NCI-H526 treated with DMSO at 0.1 percent for 48 hours (cell line): ENCODE data around the gene HDAC6.

ENCODE experiments used
- DNase-seq: peaks from one replicate; lab custom pipeline; 2025; lab: John Stamatoyannopoulos, UW

HDAC6 gene

GRCh38 chrX:48801280-48802088 is at the start of gene HDAC6:
Gene HDAC6 (plus strand): TSS chrX:48802067. CDS start chrX:48802693, 626 bp downstream.
- DNase-seq: peak; percentile 96

DNA sequence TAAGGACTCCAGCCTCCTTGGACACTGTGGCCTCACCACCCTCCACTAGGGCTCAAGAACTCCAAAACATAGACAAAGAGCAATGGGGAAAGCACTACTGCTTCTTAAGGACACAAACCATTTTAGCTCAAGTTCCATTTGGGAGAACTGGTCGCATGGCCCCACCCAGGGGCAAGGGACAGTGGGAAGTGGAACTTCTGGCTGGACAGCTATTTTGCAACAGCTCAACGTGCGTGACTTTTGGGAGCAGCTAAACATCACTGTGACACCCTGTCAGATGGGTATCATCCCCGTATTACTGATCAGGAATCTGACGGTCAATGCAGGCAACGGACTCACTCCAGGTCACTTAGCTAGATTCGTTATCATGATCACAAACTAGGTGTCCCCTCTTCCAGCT is 49.4 kb upstream of the HDAC6 start:
- DNase-seq: no peak

DNA sequence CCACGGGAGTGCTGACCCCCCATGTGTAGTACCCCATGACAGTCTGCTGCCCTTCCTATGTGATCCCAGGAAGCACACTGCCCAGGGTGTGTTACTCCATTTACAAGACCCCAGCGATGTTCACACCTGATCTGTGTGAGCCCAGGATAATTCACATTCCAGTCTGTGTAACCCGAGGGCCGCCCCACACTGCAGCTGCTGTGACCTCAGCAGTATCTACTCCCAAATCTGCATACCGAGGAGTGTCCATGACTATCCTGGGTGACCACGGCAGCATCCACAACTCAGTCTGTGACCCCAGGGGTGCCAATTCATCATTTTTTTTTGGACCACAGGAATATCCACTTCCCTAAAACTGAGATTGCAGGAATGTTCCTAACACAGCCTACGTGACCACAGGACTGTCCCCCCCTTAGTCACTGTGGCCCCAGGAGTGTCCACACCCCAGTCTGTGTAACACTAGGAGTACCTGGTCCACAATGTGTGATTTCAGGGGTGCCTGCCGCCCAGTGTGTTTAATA is 48.1 kb upstream of the HDAC6 start:
- no peak for DNase-seq

DNA sequence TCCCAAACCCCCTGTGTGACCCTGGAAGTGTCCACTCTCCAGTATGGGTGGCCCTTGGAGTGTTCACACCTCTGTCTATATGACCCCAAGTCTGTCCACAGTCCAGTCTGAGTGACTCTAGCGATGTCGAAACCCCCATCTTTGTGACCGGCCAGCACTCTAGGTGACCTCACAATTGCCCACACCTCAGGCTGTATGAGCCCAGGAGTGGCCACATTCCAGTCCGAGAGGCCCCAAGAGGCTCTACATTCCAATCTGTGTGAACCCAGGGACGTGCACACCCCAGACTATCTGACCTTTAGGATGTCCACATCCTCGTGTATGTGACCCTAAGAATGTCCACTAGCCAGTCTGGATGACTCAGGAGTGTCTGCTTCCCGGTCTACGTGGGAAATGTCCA is 47.6 kb upstream of the HDAC6 start:
- DNase-seq: no peak

DNA sequence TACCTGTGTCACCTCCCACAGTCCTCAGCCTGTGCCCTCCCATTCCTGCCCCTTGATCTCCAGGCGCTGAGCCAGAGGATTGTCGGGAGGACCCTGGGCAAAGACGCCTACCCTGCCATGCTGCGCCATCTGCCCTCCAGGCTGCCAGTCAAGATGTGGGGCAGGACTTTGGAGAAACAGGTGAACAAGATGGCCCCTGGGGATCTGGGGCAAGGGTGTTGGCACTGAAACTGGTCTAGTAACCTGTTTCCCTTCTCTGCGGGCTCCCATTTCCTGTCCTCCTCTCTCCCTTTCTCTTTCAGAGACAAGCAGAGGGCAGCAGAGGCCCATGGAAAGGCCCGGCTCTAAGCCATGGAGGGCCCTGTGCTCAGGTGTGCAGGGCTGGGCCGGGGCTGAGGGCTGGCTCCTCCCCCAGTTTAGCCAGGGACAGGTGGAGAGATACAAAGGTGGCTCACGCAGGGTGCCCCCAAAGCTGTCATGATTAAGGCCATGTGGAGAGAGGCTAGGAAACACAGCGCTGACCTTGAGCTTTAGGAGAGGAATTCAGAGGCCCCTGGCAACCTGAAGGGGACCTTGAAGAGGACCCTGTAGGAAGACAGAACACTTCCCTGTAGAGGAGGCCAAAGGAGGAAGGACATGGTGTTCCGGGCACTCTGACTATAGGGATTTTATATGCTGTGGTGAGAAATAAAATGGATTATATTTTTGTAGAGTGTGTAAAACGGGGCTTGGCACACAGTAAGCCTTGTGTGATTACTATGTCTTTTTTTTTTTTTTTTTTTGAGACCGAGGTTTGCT is 40.0 kb upstream of the HDAC6 start, which contains the start of gene GLOD5:
TSS of gene GLOD5 (plus strand) at position 74 of the 798 bp plus-strand sequence. CDS start at position 118, 44 bp downstream.
- peak; percentile 30 for DNase-seq

DNA sequence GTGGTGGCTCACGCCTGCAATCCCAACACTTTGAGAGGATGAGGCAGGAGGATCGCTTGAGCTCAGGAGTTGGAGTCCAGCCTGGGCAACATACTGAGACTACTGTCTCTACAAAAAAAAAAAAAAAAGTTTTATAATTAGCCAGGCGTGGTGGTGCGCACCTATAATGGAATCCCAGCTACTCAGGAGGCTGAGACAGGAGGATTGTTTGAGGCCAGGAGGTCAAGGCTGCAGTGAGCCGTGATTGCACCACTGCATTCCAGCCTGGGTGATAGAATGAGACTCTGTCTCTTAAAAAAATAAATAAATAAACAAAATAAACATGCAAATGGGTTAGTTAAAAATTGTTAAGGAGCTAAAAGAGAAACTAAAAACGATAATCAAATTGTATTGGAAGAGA is 32.6 kb upstream of the HDAC6 start:
- DNase-seq: no peak

- no peak for DNase-seq
These were observed 31.6 kb upstream of the HDAC6 start for GRCh38 chrX:48770296-48770695.

DNA sequence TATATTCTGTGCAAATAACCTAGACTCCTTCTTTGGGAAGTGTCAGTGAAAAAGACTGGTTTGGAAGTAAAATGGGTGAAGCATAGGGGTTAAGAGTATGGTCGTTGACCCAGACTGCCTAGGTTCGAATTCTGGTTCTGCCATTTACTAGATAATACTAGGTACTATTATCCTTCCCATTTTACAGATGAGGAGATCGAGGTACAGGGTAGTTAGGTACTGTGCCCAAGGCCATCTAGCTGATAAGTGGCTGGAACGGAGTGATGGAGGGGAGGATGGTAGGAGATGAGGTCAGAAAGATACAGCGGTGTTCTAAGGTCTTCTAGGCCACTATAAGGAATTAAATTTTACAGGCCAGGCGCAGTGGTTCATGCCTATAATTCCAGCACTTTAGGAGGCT is 29.3 kb upstream of the HDAC6 start:
- DNase-seq: no peak

DNA sequence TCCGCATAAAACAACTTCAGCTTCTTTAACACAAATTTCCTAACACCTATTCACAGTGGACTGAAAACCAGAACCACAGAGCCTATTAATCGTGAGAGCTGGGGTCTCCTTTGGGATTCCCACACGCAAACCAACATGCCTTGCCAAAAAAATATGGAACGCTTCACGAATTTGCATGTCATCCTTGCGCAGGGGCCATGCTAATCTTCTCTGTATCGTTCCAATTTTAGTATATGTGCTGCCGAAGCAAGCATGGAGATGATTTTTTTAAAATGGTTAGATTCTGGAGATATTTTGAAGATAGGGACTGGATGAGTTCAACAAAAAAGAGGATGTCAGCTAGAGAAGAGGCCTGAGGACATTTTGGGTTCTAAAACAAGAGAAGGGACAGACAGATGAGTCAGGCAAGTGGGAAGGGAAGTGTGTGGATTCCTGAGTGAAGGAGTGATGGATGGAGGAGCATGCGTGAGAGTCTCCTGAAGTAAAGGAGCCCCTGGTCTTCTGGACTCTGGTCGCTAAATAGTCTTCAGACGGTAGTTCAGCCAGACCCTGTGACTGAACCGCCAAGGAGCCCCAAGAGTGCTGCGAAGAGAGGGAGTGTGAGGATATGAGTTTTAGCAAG is 24.9 kb upstream of the HDAC6 start:
- no peak for DNase-seq

- no peak for DNase-seq
These were observed 22.5 kb upstream of the HDAC6 start for GRCh38 chrX:48779399-48779798.

DNA sequence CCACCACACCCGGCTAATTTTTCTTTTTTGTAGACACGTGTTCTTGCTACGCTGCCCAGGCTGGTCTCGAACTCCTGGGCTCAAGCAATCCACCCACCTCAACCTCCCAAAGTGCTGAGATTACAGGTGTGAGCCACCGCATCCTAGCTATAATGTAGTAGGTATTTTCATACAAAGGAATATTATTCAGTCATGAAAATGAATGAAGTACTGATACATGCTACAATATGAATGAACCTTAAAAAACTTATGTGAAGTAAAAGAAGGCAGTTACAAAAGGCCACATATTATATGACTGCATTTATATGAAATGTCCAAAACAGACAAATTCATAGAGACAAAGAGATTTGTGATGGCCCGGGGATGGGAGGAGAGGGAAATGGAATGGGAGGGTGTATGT is 20.2 kb upstream of the HDAC6 start:
- no peak for DNase-seq

GRCh38 chrX:48782216-48782615 is 19.7 kb upstream of the HDAC6 start:
- no peak for DNase-seq

- no peak for DNase-seq
These were observed 19.1 kb upstream of the HDAC6 start for GRCh38 chrX:48782795-48783194.

DNA sequence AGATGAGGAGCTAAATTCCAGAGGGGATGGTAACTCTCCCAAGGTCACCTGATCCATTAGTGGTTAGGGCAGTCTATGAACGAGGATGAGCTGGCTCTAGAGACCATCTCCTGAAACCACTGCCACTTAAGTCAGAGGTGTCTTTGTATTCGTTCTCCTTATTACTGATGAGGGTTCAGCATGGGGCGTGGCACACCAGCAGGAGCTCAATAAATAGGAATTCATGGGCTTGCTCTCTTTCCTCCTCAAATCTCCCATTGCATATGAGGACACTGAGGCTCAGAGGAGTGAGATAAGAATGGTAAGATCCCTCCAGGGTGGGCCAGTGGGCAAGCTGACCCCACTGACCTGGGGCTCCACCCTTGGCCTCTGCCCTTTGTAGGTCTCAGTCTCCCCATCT is 17.1 kb upstream of the HDAC6 start:
- no peak for DNase-seq

- DNase-seq: no peak
These were observed 16.7 kb upstream of the HDAC6 start for GRCh38 chrX:48785186-48785539.

DNA sequence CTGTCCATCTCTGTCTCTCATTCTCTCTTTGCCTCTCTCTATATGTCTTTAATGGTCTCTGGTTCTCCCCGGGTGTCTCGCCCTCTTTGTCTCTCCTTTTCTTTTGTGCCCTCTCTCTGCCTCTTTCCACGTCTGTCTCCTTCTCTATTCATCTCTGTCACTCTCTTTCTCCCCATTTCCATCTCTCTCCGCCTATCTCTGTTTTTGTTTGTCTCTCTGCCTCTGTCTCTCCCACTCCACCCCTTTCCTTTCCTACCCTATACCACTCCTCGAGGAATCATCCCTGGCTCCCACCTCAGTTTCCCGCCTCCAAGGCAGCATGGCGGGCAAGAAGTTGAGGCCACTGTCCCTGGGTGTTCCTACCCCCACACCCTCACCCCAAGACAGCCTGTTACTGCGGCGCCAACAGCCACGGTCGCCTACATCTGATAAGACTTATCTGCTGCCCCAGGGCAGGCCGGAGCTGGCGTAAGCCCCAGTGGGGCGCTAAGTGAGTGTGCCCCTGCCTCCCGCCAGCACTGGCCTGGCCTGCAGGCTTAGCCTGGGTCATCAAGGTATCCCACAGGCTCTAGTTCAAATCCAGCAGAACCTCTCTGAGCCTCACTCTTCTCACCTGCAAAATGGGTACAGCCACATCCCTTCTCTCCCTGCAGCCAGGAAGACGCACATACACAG is 16.2 kb upstream of the HDAC6 start:
- DNase-seq: no peak

DNA sequence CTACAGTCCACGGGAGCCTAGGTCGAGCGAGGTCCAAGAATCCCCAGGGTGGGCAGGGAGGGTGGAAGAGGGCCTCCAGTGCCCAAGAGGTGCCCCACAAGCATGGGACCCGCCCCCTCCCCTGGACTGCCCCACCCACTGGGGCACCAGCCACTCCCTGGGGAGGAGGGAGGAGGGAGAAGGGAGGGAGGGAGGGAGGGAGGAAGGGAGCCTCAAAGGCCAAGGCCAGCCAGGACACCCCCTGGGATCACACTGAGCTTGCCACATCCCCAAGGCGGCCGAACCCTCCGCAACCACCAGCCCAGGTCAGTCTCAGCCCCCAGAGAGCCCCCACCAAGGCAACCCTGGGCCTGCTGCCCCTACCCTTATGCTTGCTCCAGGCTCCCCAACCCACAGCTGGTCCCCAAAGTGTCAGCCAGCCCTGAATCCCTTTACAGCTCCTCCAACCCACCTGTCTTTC is 15.5 kb upstream of the HDAC6 start, which contains the start of gene GATA1:
TSS of gene GATA1 (plus strand) at position 250 of the 460 bp plus-strand sequence. CDS start 4,520 bp downstream, outside the sequence.
- DNase-seq: no peak

GRCh38 chrX:48786825-48787504 is 14.9 kb upstream of the HDAC6 start:
- DNase-seq: no peak

GRCh38 chrX:48787505-48788443 is 14.1 kb upstream of the HDAC6 start:
- no peak for DNase-seq
